GM03348 (cell line): Measurements from ENCODE around the gene TNFRSF19.

ENCODE experiments used
- DNase-seq: peaks from one replicate; pipeline ENCODE4 v3.0.0; 2012; ENCODE audit warnings: low spot score

TNFRSF19 gene

DNA sequence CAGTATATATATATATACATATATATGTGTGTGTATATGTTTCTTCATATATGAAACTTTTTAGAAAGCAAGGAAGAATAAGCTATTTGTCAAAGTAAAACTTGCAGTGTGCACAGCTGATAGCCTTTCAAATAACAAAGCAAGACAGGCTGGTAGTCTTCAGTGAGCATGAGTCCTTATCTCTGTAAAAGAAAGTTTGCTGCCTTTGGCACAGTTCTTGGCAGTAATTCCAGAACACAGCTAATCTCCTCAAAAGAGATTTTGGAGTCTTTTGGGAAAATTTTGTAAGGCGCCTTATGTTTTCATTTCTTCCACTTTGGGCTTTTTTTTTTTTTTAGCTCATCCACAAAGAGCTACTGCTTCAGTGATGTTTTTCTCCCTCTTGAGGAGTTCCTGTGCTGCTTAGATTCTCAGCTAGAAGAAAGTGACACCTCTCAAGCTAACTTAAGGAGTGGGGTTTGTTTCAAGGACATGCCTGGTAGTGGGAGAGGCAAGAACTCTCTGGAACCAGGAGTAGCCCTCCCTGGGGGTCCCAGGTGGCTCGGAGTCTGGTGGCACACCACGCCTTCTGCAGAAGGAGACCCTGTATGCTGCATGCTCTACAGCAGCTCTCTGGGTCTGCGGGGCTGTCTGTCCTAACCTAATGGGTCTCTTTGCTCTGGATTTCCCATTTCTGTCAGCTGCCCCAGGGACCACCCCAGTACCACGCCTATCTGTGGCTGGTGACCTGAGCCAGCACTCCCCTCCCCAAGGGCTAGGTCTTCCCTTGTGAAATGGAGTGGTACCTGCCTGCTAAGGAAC, 58.8 kb downstream of the TNFRSF19 start:
- DNase-seq = no peak

DNA sequence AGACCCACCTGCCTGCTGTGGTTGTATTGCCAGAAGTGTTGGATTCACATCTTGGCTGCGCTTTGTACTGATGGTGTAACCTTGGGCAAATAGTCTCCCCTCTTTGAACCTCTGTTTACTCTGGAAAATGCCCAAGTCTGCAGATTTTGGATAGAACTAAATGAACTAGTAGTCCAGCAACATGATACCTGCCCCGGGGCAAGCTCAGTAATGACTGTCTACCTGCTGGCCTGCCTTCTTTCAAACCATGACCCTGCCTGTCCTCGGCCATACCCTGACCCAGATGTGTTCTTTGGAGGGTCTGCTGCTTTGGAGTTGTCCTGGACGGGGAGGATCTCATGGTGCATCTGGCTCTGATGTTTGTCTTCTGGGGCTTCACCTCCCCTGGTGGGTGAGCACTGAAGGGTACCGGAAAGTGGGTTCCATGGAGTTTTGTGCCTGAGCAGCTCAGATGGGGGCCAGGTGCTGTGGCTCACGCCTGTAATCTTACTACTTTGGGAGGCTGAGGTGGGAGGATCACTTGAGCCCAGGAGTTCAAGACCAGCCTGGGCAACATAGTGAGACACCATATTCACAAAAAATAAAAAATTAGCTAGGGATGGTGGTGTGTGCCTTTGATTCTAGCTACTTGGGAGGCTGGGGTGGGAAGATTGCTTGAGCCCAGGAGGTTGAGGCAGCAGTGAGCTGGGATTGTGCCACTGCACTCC, 59.5 kb downstream of the TNFRSF19 start:
- no peak for DNase-seq

DNA sequence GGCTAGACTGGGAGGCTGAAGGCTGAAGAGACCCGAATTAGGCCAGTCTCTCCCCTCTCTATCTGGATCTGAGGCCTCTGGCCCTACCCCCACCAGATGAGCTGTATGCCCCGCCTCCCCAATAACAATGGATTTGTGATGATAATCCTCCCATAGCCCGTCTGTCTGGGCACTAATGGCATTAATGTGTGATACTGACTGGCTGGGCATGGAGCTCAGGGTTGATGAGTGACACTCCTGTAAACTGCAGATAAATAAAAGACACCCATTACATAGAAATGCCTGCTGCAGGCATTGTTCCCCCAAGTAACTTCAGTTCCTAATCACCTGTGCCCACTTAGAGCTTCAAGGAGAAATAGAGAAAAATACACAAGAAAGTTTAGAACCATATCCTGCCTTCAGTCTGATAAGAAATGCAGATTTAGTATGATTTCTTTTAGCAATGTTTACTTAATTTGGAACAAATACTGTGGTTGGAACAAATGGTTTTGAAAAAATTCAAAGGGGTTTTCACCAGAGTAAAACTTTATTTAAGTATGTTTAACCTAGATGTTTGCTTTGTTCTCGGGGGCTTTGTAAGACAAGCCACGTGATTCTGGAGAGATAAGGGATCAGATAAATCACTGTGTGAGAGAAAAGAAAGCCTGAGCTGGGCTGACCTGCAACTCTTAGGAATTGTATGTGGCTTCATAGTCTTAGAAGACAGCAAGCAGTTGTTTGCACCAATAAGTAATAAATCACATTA, 60.3 kb downstream of the TNFRSF19 start:
- DNase-seq = no peak

DNA sequence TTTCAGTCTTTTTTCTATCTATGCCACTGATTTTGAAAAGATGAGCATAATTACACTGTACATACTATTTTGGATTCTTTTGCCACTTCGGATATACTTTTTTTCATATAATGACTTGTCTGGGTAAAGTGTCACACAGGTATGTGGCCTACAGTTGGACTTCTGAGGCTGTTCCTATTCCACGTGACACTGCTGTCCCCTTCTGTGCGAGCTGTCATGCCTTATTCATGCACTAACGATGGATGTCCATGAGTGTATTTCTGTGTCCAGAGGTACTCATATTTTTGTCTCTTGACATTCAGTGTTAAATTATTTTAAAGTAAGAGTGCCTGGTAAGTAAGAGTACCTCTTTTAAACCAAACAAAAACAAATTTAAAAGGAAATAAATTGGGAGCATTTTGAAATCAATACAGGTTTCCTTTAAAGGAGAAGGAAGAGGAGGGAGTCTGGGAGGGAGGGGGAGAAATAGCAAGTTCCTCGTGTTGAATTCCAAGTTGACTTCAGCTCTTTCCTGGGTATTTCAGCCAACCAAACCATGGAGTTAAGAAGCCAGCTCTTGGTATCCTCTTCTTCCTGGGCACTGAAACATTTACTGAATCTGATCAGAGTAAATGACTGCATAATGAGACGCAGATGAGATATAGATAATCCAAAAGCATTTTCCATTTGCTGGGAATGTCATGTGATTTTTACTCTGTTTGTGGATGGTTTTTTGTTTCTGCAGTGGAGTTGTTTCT, 61.3 kb downstream of the TNFRSF19 start:
- no peak for DNase-seq

DNA sequence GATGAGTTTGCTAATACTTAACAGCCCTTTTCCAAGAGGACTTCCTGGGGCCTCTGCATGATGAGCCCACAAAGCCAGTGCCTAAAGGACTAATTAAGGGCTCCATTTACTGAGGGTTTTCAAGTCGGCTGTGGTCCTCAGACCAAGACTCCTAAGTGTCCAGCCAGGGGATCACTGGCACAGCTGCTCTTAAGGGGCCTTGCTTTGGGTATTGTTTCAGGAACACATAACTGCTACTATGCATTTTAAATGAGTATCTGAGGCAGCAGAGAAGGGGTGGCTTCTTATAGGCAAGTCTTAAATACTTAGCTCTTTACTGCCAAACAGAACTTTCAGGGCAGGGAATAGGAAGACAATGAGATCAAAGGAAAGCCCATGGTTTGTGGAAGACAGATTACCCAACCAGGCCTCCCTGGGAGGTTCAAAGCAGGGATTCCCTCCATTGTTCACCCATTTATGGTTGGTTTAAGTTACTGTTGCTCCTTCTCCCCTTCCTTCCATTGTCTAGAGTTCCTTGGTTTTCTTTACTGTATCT, 61.9 kb downstream of the TNFRSF19 start:
- no peak for DNase-seq

DNA sequence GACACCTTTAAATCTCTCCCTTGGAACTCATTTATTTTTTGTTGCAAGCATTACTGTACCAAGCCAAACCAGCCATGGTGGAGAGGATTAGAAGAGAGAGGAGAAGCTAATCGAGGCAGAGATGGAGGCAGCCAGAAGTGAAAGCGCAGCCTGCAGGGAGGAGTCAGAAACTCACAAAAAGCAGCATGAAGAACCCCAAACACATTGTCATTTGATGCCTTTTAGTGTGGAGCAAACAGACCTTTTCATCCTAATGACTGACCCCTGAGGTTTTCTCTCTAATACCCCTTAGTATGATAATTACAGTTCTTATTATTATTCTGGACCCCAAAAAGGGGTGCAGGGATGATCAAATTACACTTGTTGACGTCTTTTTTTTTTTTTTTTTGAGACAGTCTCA, 62.5 kb downstream of the TNFRSF19 start:
- no peak for DNase-seq

DNA sequence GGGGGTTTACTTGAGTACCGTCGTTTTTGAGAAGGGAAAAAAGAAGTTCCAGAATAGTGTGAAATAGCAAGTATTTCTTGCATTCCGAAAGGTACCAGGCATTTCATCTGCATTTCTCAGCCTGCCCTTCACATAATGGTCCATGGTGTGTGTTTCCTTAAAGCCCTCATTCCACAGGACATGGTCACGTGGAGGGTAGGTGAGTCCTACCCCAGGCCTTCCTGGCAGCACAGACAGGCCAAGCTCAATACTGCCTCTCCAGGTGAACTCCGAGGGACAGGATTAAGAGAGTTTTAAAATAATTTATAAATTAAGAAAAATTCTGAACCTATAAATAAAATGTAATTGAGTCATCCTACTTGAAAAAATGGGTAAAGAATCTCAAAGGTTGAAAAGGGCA, 64.7 kb downstream of the TNFRSF19 start:
- no peak for DNase-seq

DNA sequence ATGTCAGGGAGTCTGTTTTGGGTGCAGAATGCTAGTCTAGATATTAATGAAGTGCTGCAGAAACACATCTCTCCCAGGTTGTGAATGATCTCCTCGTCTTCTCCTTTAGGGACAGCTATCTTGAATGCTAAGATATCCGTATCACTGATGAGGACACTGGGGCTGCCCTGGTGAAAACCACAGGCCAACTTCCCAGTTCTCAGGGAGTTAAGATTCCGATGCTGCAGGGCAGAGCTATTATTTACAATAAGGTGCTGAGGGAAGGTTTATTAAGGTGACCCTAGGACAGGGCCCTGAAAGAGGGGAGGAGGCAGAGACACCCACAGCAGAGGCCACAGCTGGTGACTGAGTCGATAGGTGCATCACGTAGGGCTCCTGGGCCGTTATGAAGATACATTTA, 66.1 kb downstream of the TNFRSF19 start:
- no peak for DNase-seq

DNA sequence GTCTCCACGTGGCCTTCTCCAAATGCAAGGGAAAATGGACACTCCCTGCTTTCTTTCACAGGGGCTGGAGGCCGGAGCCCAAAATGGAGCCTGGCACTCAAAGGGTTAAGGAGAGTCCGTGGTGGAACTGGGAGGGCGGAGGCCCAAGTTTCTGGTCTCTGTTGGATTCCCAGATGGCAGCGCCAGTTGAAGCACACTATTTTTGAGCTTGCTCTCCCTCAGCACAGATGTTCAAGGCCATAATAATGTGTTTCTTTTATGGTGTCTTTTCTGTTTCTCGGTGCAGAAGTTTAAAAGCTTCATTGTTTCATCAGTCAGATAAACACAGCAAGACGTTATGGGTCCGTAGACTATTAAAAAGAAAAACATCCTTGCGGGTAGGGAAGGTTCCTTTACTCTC, 67.6 kb downstream of the TNFRSF19 start:
- peak; percentile 36 for DNase-seq

DNA sequence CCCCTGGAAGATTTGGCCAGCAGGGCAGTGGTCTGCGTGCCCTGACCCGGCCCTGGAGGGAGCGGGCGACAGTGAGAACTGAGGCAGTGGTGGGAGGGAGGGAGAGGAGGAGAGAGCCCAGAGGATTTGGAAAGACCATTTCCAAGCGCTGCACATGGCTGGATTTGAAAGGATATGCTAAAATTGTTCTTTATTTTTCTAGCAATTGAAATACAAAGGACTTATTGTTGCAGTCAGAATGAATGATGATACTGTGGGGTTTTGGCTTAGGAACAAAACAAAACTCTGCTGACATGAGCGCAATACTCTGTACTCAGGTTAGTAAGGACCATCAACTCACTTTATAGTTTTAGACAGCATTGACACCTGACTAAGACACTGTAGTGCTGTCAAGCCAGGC, 69.5 kb downstream of the TNFRSF19 start:
- DNase-seq = no peak

DNA sequence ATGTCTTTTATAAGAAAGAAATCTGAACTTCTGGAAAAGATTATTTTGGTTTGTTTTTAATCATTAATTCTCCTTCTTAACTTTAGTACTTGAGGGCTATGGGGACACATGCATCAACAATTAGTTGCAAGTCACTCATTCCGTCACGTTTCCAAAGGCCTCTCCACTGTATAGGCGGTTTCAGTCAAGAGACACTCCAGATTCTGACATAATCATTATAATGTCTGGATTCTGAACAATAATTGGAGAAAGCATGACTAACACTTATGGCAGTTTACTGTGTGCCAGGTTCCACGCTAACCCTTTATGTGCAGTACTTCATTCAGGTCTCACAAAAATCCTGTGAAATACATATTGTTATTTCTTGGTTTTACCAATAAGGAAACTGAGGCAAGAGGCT, 71.9 kb downstream of the TNFRSF19 start:
- DNase-seq = peak; percentile 28

DNA sequence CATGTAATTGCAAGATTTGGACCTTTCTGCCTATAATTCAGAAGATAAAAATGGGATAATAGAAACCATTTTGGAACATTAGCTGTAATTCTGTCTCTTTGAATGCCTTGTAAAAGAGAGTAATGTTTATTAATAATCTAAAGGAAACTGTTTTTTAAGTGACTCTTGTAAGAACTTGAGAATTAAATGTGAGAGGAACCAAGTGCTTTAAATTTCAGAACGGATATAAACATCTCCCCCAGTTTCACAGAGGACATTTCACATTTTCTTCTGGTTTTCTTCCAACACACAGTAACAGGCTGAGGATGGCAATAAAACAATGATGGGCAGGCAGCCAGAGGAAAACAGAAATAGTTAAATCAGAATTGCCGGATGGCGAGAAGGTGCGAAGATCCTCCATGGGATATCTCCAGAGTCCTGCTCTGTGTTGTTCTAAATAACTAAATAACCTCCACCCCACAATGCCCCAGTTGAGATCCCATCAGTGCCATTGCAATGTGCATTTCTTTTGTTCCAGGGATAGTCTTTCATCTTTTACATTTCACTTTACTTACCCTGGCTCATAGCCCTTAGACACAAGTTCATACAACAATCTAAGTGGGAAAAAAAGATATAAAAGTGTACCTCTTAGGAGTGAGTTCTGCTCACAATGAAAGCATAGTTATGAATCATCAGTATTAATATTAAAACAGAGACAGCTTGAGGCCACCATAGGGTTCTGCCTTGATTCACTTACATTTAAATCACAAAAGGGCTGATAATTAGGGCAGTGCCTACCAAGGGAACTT, 73.3 kb downstream of the TNFRSF19 start:
- no peak for DNase-seq

DNA sequence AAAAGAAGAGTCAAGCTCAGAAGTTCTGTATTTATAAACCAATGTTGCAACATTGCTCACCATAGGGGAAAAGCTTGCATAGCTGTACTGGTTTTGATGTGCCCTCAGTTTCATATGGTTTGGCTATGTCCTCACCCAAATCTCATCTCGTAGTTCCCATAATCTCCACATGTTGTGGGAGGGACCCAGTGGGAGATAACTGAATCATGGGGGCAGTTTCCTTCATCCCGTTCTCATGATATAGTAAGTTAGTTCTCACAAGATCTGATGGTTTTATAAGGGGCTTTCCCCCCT, 73.9 kb downstream of the TNFRSF19 start:
- no peak for DNase-seq

DNA sequence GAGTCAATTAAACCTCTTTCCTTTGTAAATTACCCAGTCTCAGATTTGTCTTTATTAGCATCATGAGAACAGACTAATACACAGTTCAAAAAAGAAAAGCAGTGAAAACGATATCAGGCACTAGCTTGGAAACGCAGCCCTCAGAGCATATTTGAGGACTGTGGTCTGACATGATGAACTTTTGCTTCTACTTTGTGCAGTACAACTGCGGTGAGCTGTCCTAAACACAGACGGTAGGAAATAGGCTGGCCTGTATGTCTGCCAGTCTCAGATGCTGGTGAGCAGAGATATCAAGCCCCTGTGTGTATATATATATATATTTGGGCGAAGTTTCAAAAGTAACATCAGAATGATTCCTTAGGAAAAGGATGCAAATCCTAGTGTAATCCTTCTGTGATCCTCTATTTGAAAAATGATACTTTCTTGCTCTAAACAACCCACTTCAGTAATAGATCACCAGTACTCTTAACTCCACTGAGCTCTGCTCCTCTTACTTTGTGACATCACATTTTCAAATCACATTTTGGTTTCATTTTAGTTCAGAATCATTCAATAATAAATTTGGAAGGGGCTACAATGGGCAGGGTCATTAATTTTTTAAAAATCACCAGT, 74.4 kb downstream of the TNFRSF19 start:
- DNase-seq = no peak

DNA sequence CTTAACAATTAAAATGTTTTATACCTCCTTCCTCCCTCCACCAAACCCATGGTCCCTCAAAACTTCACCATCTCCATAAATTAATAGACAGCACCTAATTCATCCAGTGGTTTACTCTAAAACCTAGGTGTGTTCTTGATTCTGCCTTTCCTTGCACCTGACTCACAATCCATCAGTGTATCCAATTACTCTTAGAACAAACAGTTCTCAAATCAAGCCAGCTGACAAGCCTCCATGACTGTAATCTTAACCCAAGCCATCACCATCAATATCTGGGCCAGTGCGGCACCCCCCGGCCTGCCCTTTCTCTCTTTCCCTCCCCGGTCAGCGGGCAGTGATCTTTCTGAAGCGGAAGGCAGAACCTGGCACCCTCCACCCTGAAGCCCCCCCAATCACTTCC, 75.6 kb downstream of the TNFRSF19 start:
- DNase-seq = no peak

DNA sequence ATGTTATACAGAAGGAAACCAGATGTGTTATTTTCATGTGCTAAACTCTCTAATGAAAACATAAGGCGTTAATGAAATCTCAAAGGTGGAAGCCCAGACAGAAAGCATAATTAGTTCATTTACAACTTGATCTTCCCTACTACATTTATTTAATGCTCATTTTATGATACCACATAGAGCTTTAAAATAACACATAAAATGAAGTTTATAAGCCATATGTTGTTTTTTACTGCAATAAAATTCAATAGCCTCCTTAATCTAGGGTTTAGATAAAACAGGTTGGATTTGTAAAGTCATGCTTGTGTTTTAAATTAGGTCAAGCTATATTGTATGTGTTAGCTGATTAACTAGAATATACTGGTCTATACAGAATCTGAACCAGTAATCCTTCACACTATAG, 81.2 kb downstream of the TNFRSF19 start:
- DNase-seq = no peak

DNA sequence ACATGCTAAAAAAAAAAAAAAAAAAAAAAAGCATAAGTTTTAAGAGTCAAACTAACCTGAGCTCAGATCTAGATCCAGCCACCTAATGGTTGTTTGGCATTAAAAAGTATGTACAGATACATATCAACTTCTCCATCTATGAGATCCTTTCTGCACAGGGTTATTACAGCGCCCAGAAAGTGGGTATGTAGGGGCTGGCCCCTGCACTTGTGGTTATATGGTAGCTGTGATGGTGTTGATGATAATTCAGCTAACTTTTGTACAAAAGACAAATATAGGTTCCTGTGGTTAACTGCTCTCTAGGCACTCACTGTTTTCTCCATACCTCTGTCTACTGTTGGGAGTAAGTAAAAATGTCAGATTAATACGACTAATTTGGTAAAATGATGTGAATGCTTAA, 81.7 kb downstream of the TNFRSF19 start:
- no peak for DNase-seq

DNA sequence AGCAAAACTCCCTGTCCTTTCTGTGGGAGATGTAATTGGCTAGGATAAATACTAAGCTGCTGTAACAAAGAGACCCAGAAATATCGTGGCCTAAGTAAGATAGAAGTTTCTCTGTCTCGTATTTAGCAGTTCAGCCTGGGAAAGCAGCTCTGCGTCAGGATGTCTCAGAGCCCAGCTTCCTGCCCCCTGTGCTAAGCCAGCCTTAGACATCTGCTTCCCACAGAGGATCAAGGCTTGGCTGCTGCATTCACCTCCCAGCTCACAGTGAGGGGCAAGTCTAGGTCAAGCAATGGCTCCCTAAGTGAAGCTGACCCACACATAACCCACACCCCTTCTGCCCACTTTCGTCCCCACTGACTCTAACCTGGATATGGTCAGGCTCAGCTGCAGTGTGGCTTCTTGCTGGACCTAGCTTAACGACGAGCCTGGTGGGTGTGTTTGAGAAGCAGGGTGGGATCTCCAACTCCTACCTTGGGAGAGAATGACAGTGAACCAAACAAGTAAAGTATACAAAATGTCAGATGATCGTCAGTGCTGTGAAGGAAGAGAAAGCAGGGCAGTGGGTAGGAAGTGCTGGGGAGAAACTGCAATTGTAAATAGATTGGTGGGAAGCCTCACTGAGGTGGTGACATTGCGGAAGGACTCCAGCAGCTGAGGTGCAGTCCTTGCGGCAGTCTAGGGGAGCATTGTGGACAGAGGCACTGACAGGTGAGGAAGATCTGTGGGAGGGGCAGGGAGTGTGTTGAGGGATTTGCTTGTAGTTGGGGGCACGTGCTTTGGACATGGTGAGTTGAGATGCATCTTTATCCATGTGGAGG, 82.9 kb downstream of the TNFRSF19 start:
- DNase-seq = no peak

DNA sequence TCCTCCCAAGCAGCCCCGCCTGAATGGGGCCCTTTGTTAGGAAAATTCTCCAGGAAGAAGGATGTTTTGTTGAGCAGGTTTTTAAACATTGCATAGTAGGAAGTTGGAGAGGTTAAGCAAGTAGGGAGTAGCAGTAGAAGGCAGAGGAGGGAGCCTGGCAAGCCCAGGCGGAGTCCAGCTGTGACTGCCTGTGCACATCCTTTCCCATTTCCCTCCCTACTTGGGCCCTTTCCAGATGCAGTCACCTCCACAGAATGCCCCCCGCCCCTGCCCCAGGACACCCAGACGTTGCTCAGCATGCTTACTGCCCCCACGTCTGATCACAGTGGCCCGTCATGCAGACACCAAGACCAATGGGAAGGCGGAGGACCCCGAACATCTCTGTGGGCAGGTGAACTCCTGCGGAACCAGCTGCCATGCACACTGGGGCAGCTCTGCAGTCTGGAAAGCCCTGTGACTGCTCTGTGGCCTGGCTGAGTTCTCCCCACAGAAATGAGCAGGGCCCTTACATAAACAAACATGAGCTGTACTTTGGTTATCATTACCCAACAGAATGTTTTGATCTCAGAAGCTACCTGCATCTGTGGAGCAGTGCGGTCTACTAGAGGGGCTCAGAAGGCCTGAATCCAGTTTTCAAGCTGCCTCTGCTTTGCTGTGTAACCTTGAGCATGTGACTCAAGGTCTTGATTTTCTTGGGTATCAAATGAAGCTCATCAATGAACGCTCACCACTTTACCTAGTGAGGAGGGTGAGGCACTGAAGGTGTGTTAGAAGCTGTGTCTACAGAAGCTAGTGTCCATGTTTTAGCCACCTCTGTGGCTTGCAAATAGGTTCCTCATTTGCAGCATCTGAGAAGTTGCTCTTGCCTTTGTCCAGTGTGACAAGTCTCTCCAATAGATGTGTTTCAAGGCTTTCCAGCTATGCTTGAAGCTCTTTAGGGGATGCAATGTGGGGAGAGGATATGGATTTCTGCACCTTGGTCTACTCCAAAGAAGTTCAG, 84.2 kb downstream of the TNFRSF19 start:
- DNase-seq = no peak
